Keratinocyte (primary cell): ENCODE measurements around the gene A1BG.

Source experiments
- EZH2 ChIP-seq: IDR thresholded peaks from one replicate; pipeline ENCODE4 v1.6.1; 2012; ENCODE audit warnings: inconsistent platforms, mild to moderate bottlenecking, low read length, moderate library complexity
- TF ChIP-seq, protein P1 (sequence below), 3 experiments: IDR thresholded peaks in 1 of 3; conservative IDR thresholded peaks in 1 of 3; optimal IDR thresholded peaks in 1 of 3; 2 replicates in 2 of 3; 3 replicates in 1 of 3; pipeline versions ENCODE3 to v1.5.1; 2011; ENCODE audit warnings: low read length in 3 of 3, mild to moderate bottlenecking in 3 of 3, moderate library complexity in 2 of 3, control low read depth in 1 of 3, inconsistent platforms in 1 of 3; ENCODE audit not compliant: insufficient read depth in 2 of 3; ENCODE audit errors: extremely low read depth in 1 of 3

DNA sequence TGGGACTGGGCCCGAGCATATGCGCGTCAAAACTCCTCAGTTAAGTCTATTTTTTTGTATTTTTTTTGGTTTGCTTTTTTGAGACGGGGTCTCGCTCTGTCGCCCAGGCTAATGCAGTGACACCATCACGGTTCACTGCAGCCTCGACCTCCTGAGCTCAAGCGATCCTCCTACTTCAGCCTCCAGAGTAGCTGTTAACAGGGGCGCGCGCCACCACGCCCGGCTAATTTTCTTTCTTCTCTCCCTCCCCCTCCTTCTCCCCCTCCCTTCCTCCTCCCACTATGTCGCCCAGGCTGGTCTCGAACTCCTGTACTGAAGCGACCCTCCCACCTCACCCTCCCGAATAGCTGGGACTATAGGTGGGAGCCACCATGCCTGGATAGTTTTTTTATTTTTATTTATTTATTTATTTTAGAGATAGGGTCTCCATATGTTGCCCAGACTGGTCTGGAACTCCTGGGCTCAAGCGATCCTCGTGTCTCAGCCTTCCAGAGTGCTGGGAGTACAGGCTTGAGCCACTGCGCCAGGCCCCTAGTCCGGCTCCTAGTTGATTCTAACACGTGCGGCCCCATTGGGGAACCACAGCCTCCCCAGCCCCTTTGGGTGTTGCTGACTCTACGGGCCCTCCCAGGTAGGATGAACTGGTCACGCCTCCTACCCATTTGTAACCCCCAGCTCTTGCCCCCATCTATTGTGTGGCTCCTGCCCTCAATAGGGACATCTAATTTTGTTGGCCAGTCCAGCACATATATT, 28.3 kb upstream of the A1BG start:
- TF ChIP-seq, protein P1, sequence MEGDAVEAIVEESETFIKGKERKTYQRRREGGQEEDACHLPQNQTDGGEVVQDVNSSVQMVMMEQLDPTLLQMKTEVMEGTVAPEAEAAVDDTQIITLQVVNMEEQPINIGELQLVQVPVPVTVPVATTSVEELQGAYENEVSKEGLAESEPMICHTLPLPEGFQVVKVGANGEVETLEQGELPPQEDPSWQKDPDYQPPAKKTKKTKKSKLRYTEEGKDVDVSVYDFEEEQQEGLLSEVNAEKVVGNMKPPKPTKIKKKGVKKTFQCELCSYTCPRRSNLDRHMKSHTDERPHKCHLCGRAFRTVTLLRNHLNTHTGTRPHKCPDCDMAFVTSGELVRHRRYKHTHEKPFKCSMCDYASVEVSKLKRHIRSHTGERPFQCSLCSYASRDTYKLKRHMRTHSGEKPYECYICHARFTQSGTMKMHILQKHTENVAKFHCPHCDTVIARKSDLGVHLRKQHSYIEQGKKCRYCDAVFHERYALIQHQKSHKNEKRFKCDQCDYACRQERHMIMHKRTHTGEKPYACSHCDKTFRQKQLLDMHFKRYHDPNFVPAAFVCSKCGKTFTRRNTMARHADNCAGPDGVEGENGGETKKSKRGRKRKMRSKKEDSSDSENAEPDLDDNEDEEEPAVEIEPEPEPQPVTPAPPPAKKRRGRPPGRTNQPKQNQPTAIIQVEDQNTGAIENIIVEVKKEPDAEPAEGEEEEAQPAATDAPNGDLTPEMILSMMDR (optimal IDR thresholded peaks at IDR 0.05 in 1 of 3, IDR thresholded peaks at IDR 0.05 in 1 of 3, conservative IDR thresholded peaks at IDR 0.05 in 1 of 3; ENCODE audit: extremely low read depth in 1 of 3, insufficient read depth in 2 of 3, low read length in 3 of 3), result no peak
- TF ChIP-seq EZH2, result no peak
